Measurements from ENCODE around the gene SRP9. TPM values are rescaled to one million over a fixed set of nuclear protein-coding genes. Genes with fewer than 3 reads are reported as not detected.

Gene SRP9
- total RNA-seq, 4 donors from 2014 or later: 196 to 297 (median 260) TPM

- no peaks in the 10 kb centered on the region for H3K27me3 ChIP-seq
- no peaks in the 10 kb centered on the region for H3K4me1 ChIP-seq
- no peaks in the 10 kb centered on the region for H3K9me3 ChIP-seq
- no peak overlapping the region for H3K4me3 ChIP-seq (replicated peaks in 1 of 3)
- intact Hi-C loops (cut with DNase I): no loop called here
- TF ChIP-seq CTCF (IDR thresholded peaks at IDR 0.05) (no peak), POLR2A (IDR thresholded peaks at IDR 0.05) (no peak)
- no peaks in the 10 kb centered on the region for H3K36me3 ChIP-seq
- DNase-seq: no peak
- H3K27ac ChIP-seq: no peak overlapping the region
- WGBS, 2 donors: 100% methylated on average over 2 of the region's 2 CpGs
Measured at GRCh38 chr1:225744745-225745144, 32.9 kb upstream of the SRP9 start.

GRCh38 chr1:225745273-225745672 is 32.4 kb upstream of the SRP9 start:
- intact Hi-C loops (cut with DNase I): no loop called here

GRCh38 chr1:225746361-225747179 is 31.1 kb upstream of the SRP9 start:
- 44 to 47% methylated on average over 18 of the region's 18 CpGs for WGBS, 2 donors
- no peaks in the 10 kb centered on the region for H3K36me3 ChIP-seq
- no peak for TF ChIP-seq CTCF (IDR thresholded peaks at IDR 0.05)
- TF ChIP-seq POLR2A (IDR thresholded peaks at IDR 0.05): no peak
- no peaks in the 10 kb centered on the region for H3K9me3 ChIP-seq
- H3K4me1 ChIP-seq: peaks cover 0 to 3% of the 10 kb centered on the region in 2 donors
- intact Hi-C loops (cut with DNase I): no loop called here
- H3K27ac ChIP-seq: peak overlapping the region; percentile 70 to 79 (median 79)
- peak; percentile 15 to 53 for DNase-seq
- no peaks in the 10 kb centered on the region for H3K27me3 ChIP-seq
- peak overlapping the region in 2 of 3 donors; percentile 30 to 44 for H3K4me3 ChIP-seq (replicated peaks in 1 of 3)

More at GRCh38 chr1:225745273-225745672, 32.4 kb upstream of the SRP9 start:
- no peak for DNase-seq
- TF ChIP-seq CTCF (IDR thresholded peaks at IDR 0.05) (no peak), POLR2A (IDR thresholded peaks at IDR 0.05) (no peak)
- Histone ChIP-seq H3K4me3 (replicated peaks in 1 of 3) (no peak overlapping the region), H3K27ac (no peak overlapping the region), H3K4me1 (no peaks in the 10 kb centered on the region), H3K27me3 (no peaks in the 10 kb centered on the region), H3K9me3 (no peaks in the 10 kb centered on the region), H3K36me3 (no peaks in the 10 kb centered on the region)

DNA sequence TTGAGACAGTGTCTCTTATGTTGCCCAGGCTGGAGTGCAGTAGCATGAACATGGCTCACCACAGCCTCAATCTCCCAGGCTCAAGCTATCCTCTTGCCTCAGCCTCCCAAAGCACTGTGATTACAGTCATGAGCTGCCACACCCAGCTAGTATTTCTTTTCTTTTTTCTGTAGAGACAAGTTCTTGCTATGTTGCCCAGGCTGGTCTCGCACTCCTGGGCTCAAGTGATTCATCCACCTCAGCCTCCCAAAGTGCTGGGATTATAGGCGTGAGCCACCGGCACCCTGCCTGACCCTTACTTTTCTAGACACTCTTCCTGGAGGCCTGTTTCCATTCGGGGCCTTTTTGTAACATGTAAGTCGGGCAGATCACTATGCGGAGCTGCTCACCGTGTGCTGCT is 30.1 kb upstream of the SRP9 start:
- 92 to 98% methylated on average over 7 of the region's 7 CpGs for WGBS, 2 donors

More for the DNA sequence above, 30.1 kb upstream of the SRP9 start:
- no peak for DNase-seq
- no peak overlapping the region for H3K4me3 ChIP-seq (replicated peaks in 1 of 3)
- H3K36me3 ChIP-seq: no peaks in the 10 kb centered on the region
- peaks cover 0 to 3% of the 10 kb centered on the region in 2 donors for H3K4me1 ChIP-seq
- TF ChIP-seq CTCF (IDR thresholded peaks at IDR 0.05) (no peak), POLR2A (IDR thresholded peaks at IDR 0.05) (no peak)
- no peaks in the 10 kb centered on the region for H3K9me3 ChIP-seq
- H3K27ac ChIP-seq: no peak overlapping the region
- intact Hi-C loops (cut with DNase I): no loop called here
- no peaks in the 10 kb centered on the region for H3K27me3 ChIP-seq
